WTC11 (cell line): ENCODE results near the gene GDNF.

Experiments used
- AR ChIP-seq: fragments of 250-450 bp; sonication (Bioruptor Pico); IDR thresholded peaks from 2 replicates; pipeline ENCODE4 v1.9.0; 2021; ENCODE audit warnings: mild to moderate bottlenecking
- CREM ChIP-seq: sonication (generic); formaldehyde crosslinking; IDR thresholded peaks from 2 replicates; pipeline ENCODE4 v1.8.1; 2022; ENCODE audit warnings: mild to moderate bottlenecking, missing genetic modification reagents, moderate library complexity
- CTCF ChIP-seq: fragments of 200-600 bp; IDR thresholded peaks from 2 replicates; pipeline ENCODE4 v1.8.0; 2022; ENCODE audit warnings: antibody characterized with exemption
- HMGXB4 ChIP-seq: sonication (generic); formaldehyde crosslinking; IDR thresholded peaks from 2 replicates; pipeline ENCODE4 v1.8.1; 2023; ENCODE audit warnings: mild to moderate bottlenecking, moderate library complexity, missing genetic modification reagents
- IRF2 ChIP-seq: sonication (generic); formaldehyde crosslinking; IDR thresholded peaks from 2 replicates; pipeline ENCODE4 v1.8.0; 2022; ENCODE audit warnings: low read depth, missing genetic modification reagents, borderline replicate concordance
- MAX ChIP-seq: sonication (generic); formaldehyde crosslinking; IDR thresholded peaks from 2 replicates; pipeline ENCODE4 v1.8.0; 2022; ENCODE audit warnings: mild to moderate bottlenecking, missing genetic modification reagents
- NFYB ChIP-seq: sonication (generic); formaldehyde crosslinking; conservative IDR thresholded peaks from 2 replicates; pipeline ENCODE4 v1.8.0; 2022; ENCODE audit warnings: low read depth, missing genetic modification reagents
- STAT6 ChIP-seq: sonication (generic); formaldehyde crosslinking; conservative IDR thresholded peaks from 2 replicates; pipeline ENCODE4 v1.8.1; 2023; ENCODE audit warnings: mild to moderate bottlenecking, low read depth, missing genetic modification reagents, moderate library complexity
- ZNF232 ChIP-seq: sonication (generic); formaldehyde crosslinking; IDR thresholded peaks from 2 replicates; pipeline ENCODE4 v1.8.0; 2022; ENCODE audit warnings: mild to moderate bottlenecking, missing genetic modification reagents
- ZNF416 ChIP-seq: fragments of 250-450 bp; sonication (Bioruptor Pico); IDR thresholded peaks from 2 replicates; pipeline ENCODE4 v1.9.0; 2021; ENCODE audit warnings: mild to moderate bottlenecking, inconsistent platforms

GRCh38 chr5:37875051-37875787, 35.4 kb upstream of the GDNF start:
- TF ChIP-seq NFYB (CRISPR knock-in tag) = no peak
- no peak for TF ChIP-seq CTCF
- TF ChIP-seq AR (CRISPR knock-in tag) = no peak
- TF ChIP-seq CREM (CRISPR knock-in tag) = no peak
- TF ChIP-seq MAX (CRISPR knock-in tag) = no peak
- no peak for TF ChIP-seq STAT6 (CRISPR knock-in tag)
- TF ChIP-seq IRF2 (CRISPR knock-in tag) = no peak
- no peak for TF ChIP-seq HMGXB4 (CRISPR knock-in tag)
- no peak for TF ChIP-seq ZNF232 (CRISPR knock-in tag)
- TF ChIP-seq ZNF416 (CRISPR knock-in tag) = no peak
